HG03432 (cell line): ENCODE measurements around the gene FAM228B.
"Not testable (repeated sequence)": the region's sequence is repeated elsewhere in the genome, so short reads cannot be mapped to it uniquely, and the experiment has no call there.

ENCODE experiments used
- ATAC-seq: cut with Tn5 transposase; IDR thresholded peaks from one replicate; pipeline ENCODE4 v1.9.1; 2021; ENCODE audit warnings: mild to moderate bottlenecking, moderate library complexity; ENCODE audit not compliant: unreplicated experiment

FAM228B gene

DNA sequence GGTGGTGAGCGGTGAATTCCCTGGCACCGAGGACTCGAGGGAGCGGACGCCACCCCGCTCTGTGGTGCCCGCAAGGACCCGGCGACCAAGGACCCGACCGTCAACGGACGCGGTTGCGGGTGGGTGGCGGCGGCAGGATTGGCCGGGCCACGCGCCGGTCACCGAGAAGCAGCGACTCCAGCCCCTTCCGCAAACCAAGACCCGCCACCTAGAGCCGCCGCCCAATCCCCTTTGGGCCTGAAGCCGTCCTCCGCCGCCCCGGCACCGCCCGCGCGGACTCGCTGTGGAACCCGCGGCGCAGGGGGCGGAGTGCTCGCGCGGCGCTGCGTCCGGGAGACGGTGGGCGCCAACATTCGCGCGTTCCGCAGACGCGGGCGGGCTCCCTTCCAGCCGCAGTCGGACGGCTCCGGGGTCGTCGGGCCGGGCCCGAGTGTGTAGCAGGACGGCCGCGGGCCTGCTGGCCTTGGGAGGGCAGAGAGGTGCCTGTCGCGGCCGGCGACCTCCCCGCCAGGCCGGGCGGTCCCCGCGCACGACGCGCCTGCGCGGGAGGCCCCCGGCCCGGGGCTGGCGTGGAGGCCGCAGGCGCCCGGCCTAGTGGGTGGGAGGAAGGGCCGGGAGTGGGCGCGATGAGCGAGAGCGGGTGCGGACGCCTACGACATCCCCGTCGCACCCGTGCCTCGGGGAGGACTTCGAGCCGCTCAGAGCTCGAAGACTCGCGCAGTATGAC, at the start of gene FAM228B, which contains the start of gene PFN4:
Gene FAM228B, plus strand, starts transcription at position 275 of the 727 bp plus-strand sequence. CDS start 893 bp downstream, outside the sequence.
Gene PFN4, minus strand, starts transcription at position 140 of the 727 bp plus-strand sequence. CDS start 799 bp downstream, outside the sequence.
- ATAC-seq: peak; percentile 94

GRCh38 chr2:24073816-24074215, 49.5 kb upstream of the FAM228B start:
- no peak for ATAC-seq

GRCh38 chr2:24075259-24075658, 48.0 kb upstream of the FAM228B start:
- no peak for ATAC-seq

DNA sequence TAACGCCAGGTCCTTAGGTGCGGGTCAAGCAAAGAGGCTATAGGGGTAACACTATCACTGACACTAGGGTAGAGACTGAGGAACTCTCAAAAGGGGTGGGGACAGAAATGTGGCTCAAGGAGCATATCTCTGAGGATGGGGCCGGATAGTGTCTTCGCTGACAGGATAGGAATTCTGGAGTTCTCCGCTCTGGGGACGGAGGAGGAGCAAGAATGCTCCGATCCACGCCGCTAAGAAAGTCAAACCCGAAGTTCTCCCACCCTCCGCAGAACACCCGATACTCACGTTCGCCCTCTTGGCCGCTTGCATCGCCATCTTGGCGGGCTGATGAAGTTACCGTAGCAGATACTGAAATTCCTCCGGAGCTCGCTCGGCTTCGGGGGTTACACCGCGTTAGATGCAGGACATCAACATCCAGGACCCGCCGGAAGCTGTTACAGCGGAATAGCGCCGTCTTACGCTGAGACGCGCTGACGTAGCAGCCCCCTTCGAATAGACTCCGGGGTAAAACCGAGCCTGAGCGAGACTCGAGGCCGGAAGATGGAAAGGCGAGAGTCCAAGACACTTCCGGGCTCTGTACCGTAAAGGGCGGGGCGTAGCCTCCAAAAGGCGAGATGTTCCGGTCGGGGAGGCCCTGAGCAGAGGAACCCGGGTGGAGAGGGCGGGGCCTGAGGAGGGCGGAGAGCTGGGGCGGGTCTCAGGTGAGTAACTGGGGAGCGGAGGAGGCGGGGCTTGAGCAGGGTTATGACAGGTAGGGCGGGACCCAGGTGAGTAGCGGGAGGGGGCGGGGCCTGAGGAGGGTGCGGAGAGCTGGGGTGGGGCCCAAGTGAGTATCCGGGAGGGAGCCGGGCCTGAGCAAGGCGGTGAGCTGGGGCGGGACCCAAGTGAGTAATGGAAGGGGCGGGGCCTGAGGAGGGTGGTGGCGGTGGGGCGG, 47.1 kb upstream of the FAM228B start, which contains the start of gene SF3B6:
Gene SF3B6, minus strand, starts transcription at position 412 of the 934 bp plus-strand sequence. Its CDS starts 97 bp downstream, at position 315.
- ATAC-seq: peak; percentile 95

DNA sequence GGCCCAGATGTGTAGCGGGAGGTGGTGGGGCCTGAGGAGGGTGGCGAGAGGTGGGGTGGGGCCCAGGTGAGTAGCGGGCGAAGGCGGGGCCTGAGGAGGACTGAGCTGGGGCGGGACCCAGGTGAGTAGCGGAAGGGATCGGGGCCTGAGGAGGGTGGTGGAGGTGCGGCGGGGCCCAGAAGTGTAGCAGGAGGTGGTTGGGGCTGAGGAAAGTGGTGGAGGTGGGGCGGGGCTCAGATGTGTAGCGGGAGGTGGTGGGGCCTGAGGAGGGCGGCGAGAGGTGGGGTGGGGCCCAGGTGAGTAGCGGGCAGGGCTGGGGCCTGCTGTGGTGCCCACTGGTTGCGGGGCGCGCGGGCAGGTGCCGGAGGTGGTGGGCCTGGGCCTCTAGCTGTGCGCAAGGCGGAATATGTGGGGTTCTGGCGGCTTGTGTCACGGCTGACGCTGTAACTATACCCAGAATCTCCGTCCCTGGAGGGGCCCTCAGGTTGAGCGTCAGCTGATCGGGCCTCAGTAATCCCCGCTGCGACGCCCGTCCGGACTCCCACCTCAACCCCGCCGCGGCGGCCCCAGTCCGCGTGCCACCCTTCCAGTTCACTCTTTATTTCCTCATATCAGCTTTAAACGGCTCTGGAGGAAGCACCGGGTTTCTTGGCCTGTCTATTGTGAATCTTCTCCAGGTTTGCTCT, 46.3 kb upstream of the FAM228B start:
- ATAC-seq: peak; percentile 15

DNA sequence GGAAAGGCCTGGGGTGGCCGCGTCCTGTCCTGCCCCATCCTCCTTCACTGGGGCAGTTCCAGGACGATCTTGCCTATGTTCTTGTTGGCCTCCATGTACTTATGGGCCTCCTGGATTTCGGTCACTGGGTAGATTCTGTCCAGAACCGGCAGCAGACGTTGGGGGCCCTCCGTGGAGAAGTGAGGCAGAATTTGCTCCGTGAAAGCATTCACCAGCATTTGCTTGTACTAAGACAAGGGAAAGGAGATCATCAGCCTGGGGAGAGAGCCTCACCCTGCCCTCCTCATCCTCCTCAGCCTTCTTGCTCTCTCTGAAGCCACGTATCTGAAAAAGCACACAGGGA, 45.8 kb upstream of the FAM228B start:
- no peak for ATAC-seq

DNA sequence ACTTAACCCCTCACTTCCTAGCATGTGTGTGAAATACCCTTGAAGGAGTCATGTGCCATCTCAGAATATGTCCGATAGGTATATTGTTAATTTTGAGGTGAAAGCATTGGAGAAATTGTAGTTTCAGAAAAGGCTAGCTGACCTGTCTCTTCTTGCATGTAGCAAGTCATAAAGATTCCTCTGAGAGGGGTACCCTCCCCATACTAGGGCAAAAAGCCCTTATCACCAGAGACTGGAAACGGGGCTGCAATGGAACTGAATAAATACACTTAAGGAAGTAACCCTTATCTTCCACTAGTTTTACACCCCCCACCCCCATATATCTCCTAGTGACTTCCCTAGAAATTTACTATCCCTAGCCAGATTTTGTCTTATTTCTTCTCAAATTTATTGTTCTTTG, 45.4 kb upstream of the FAM228B start:
- no peak for ATAC-seq

DNA sequence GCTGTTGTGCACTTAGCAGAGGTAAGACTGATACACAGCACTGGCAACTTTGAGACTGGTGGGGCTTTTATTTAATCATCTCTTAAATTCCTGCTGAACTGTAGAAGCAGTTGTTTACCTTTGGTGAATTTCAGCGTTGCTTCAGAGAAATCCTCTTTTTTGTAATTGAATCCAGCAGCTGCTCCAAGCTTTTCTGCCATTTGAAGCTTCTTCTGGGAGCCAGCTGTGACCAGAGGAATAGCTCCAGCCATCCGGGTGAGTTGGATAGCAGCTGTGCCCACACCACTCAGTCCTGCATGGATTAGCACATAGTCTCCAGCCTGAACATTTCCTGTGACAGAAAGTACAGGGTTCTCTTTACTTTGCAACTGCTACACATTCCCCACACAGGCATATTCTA, 42.6 kb upstream of the FAM228B start:
- no peak for ATAC-seq

GRCh38 chr2:24082787-24083566, 40.3 kb upstream of the FAM228B start:
- ATAC-seq: no peak

GRCh38 chr2:24083567-24084385, 39.5 kb upstream of the FAM228B start:
- peak; percentile 73 for ATAC-seq

- ATAC-seq: peak; percentile 86
These were observed 38.7 kb upstream of the FAM228B start, which contains the start of gene TP53I3 for GRCh38 chr2:24084386-24085199. Gene TP53I3 (minus strand): TSS chr2:24084834. CDS start chr2:24084326, 508 bp downstream.

DNA sequence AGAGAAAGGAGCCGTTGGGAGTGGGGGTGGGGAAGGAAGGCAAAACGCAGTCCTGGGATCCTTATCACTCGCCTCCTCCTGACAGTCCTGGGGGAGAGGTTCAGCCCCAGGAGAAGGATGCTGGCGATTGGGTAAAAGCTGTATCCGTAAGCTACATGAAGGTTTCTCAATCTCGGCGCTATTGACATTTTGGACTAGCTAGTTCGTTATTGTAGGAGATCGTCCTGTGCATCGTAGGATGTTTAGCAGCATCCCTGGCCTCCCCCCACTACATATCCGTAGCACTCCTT, 38.1 kb upstream of the FAM228B start:
- no peak for ATAC-seq

DNA sequence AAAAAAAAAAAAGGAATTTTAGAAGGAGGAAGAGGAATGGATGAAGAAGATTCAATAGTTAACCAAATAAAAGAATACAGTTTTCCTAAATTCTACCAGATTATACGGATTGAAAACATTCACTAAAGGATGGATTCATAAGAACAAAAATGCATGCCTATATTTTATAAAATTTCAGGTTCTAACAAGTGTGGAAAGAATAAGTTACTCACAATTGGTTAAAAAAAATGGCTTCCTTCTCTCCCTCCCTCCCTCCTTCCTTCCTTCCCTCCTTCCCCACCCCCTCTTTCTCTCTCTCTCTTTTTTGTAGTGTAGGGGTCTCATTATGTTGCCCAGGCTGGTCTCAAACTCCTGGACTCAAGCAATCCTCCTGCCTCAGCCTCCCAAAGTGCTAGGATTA, 37.0 kb upstream of the FAM228B start:
- ATAC-seq: no peak

DNA sequence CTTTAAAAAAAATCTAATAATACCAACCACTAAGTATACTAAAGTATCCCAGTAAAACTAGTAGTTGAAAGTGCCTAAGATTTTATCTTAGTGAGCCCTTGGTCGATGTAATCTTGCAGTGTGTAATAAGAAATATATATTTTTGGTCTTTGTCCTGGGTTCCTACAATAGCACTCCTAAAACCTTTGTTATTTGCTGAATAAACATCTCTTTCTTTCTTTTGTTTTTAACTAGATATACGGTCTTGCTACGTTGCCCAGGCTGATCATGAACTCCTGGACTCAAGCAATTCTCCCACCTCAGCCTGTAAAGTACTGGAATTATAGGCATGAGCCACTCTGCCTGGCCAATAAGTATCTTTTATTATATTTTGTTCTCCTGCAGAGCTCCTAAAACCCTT, 36.2 kb upstream of the FAM228B start:
- no peak for ATAC-seq

GRCh38 chr2:24088821-24089359, 34.4 kb upstream of the FAM228B start:
- ATAC-seq: no peak

- ATAC-seq: not testable (repeated sequence)
These were observed 30.0 kb upstream of the FAM228B start for GRCh38 chr2:24093270-24093669.

GRCh38 chr2:24095171-24095677, 28.0 kb upstream of the FAM228B start:
- not testable (repeated sequence) for ATAC-seq

DNA sequence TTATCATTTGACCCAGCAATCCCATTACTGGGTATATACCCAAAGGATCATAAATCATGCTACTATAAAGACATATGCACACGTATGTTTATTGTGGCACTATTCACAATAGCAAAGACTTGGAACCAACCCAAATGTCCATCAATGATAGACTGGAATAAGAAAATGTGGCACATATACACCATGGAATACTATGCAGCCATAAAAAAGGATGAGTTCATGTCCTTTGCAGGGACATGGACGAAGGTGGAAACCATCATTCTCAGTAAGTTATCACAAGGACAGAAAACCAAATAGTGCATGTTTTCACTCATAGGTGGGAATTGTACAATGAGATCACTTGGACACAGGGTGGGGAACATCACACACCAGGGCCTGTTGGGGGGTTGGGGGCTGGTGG, 22.5 kb upstream of the FAM228B start:
- not testable (repeated sequence) for ATAC-seq
